HFFc6 (cell line): Measurements from ENCODE around the gene TBXAS1. TPM values are rescaled to one million over a fixed set of nuclear protein-coding genes. Genes with fewer than 3 reads are reported as not detected.
A peak's percentile ranks its signal among the peaks of the same experiment; 100 is the strongest.

Source experiments
- DNase-seq: peaks from one replicate; pipeline ENCODE4 v3.0.0-alpha.2; 2018
- H3K27ac Mint-ChIP-seq: 2 replicates; pipeline ENCODE4 v1.8.0; 2020; ENCODE audit warnings: mild to moderate bottlenecking, mixed read lengths
- H3K27me3 Mint-ChIP-seq: 2 replicates; pipeline ENCODE4 v1.8.0; 2021; ENCODE audit warnings: mild to moderate bottlenecking, moderate library complexity, mixed read lengths; ENCODE audit not compliant: insufficient read depth
- H3K36me3 Mint-ChIP-seq: 2 replicates; pipeline ENCODE4 v1.8.0; 2021; ENCODE audit warnings: low read depth, mixed read lengths
- H3K4me1 Mint-ChIP-seq: 2 replicates; pipeline ENCODE4 v1.8.0; 2020; ENCODE audit warnings: low read depth, mixed read lengths
- H3K4me3 Mint-ChIP-seq: 2 replicates; pipeline ENCODE4 v1.8.0; 2020; ENCODE audit warnings: mild to moderate bottlenecking, moderate library complexity, mixed read lengths
- H3K9me3 Mint-ChIP-seq: 2 replicates; pipeline ENCODE4 v1.8.0; 2020; ENCODE audit warnings: mild to moderate bottlenecking, mixed read lengths
- total RNA-seq, 6 experiments: library from RNA; stranded (reverse); fragmentation: NEBNext Ultra II Directional; extraction: Animal tissue kit (Norgen Biotek cat#: 25700); gene quantifications; 2 replicates in 1 of 6; 3 replicates in 5 of 6; pipeline ENCODE4 v1.2.3, GENCODE V29; 2021
- TF ChIP-seq, protein P1 (sequence below): fragments of 200-600 bp; sonication (generic); IDR thresholded peaks from 2 replicates; pipeline ENCODE4 v1.5.0; 2021; ENCODE audit warnings: antibody characterized with exemption, mild to moderate bottlenecking

The TBXAS1 gene
- total RNA-seq, 6 experiments from 2014 or later = 0.47 to 1.8 (median 1.0) TPM

DNA sequence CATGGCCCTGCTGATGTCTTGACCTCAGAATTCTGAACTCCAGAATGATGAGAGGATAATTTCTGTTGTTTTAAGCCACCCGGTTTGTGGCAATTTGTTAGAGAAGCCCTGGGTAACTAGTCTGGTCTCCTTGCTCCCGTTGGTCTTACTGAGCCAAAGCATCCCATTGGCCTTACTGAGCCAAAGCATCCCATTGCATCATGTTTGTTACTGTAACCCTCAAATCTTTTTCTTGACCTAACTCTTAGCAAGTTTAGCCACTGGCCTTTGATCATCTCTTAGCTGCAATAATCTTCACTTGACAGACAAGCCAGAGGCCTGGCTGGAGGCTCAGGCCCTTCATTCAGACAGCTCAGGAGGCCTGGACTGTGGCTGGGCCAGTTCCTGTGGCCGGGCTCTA, 21.8 kb downstream of the TBXAS1 start:
- H3K4me3 Mint-ChIP-seq = no peak overlapping the region
- peaks cover 4% of the 10 kb centered on the region for H3K36me3 Mint-ChIP-seq
- H3K27me3 Mint-ChIP-seq = peaks cover 16% of the 10 kb centered on the region
- H3K9me3 Mint-ChIP-seq = no peaks in the 10 kb centered on the region; the same call in 1 of the 2 replicates
- DNase-seq = no peak
- TF ChIP-seq, protein P1, sequence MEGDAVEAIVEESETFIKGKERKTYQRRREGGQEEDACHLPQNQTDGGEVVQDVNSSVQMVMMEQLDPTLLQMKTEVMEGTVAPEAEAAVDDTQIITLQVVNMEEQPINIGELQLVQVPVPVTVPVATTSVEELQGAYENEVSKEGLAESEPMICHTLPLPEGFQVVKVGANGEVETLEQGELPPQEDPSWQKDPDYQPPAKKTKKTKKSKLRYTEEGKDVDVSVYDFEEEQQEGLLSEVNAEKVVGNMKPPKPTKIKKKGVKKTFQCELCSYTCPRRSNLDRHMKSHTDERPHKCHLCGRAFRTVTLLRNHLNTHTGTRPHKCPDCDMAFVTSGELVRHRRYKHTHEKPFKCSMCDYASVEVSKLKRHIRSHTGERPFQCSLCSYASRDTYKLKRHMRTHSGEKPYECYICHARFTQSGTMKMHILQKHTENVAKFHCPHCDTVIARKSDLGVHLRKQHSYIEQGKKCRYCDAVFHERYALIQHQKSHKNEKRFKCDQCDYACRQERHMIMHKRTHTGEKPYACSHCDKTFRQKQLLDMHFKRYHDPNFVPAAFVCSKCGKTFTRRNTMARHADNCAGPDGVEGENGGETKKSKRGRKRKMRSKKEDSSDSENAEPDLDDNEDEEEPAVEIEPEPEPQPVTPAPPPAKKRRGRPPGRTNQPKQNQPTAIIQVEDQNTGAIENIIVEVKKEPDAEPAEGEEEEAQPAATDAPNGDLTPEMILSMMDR = no peak
- H3K4me1 Mint-ChIP-seq = peaks cover 15% of the 10 kb centered on the region
- no peak overlapping the region for H3K27ac Mint-ChIP-seq

DNA sequence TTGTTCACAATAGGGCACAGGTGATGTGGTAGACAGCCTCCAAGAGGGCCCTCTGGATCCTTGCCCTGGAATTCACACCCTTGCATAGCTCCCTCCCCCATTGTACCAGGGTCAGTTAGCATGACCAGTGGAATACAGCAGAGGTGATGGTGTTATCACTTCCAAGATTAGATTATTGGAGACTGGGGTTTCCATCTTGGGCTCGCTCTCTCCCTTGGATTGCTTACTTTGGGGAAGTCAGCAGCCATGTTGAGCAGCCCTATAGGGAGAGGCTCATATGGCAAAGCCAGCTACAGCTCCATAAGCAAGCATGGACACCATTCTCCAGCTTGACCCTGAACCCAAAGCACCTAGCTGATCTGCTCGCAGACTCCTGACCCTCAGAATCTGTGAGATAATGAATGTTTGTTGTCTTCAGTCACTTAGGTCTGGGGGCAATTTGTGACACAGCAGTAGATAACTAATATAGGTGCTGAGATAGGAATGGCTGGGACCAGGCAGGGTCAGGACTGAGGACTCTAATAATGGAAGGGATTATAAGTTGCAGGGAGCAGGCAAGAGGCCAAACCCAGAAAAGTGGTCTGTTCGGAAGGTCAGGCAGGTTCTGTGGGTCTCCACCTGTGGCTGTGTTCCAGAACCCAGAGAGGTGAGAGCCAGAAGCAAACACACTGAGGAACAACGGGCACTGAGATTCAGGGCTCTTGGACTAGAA, 22.9 kb downstream of the TBXAS1 start:
- Mint-ChIP-seq H3K4me3 (no peak overlapping the region), H3K36me3 (peaks cover 4% of the 10 kb centered on the region), H3K9me3 (no peaks in the 10 kb centered on the region; the same call in 1 of the 2 replicates), H3K27me3 (peaks cover 16% of the 10 kb centered on the region), H3K4me1 (peaks cover 15% of the 10 kb centered on the region), H3K27ac (no peak overlapping the region)
- TF ChIP-seq, protein P1 = no peak
- no peak for DNase-seq

DNA sequence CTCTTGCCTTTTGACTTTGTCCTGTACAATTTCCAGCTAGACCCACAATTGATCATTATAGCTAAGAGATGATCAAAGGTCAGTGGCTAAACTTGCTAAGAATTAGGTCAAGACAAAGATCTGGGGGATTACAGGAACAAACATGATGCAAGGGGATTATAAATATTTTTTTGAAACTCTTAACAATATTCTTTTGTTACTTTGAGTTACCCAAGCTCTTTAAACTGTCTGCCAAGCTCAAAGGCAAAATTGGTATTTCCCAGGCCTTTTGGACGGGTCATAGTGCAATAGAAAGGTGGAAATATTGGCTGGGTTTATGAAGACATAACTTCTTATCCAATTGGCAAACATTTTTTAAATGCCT, 23.4 kb downstream of the TBXAS1 start:
- Mint-ChIP-seq H3K27me3 (peaks cover 12% of the 10 kb centered on the region), H3K9me3 (no peaks in the 10 kb centered on the region; the same call in 1 of the 2 replicates), H3K4me3 (no peak overlapping the region), H3K36me3 (peaks cover 4% of the 10 kb centered on the region), H3K27ac (no peak overlapping the region), H3K4me1 (peaks cover 15% of the 10 kb centered on the region)
- DNase-seq = no peak
- TF ChIP-seq, protein P1 = no peak

DNA sequence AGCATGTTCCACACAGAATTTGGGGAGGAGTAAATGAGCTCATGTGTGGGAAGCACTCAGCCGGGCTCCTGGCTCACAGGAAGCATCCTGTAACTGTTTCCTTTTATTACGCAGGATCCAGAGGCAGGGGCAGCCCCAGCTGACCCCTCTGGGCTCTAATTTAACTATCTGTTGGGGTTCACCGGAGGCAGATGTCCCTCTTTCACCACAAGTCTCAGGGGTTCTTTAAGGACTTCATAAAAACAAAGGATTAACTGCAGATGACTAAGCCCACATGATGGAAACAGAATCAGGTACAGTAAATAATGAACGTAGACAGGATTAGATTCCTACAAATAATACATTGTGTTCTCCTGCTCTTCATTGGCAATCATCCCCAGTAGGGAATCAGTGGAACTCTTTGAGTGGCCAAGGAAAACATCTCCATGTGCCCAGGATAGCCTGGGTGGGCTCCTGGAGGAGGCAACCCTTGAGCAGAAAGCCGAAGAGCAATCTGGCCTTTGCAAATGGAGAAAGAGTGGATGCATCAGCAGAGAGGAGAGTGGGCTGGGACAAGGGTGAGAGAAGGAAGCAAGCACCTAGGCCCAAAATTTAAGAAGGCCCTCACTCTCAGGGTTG, 24.6 kb downstream of the TBXAS1 start:
- peaks cover 4% of the 10 kb centered on the region for H3K36me3 Mint-ChIP-seq
- H3K4me1 Mint-ChIP-seq = peaks cover 15% of the 10 kb centered on the region
- H3K27ac Mint-ChIP-seq = peak overlapping the region; percentile 85
- DNase-seq = no peak
- peak overlapping the region; percentile 44 for H3K4me3 Mint-ChIP-seq
- H3K27me3 Mint-ChIP-seq = peaks cover 15% of the 10 kb centered on the region
- TF ChIP-seq, protein P1 = no peak
- no peaks in the 10 kb centered on the region; the same call in 1 of the 2 replicates for H3K9me3 Mint-ChIP-seq

DNA sequence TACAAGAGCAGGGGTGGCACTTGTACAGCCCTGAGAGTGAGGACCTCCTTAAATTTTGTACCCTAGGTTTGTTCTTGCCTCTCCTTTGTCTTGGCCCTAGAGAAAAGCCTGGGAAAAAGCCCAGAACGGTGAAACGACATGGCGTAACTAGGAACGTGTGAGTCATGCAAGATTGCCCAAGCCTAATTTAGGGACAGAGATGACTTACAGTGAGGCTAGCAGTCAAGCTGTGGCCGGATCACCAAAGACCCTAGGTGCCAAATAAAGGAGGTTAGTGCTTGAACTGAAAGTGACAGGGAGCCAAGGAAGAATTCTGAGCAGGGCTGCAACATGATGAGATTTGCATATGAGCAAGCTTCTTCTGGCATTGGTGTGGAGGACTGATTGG, 25.1 kb downstream of the TBXAS1 start:
- Mint-ChIP-seq H3K4me3 (no peak overlapping the region), H3K27ac (peak overlapping the region; percentile 85), H3K4me1 (peaks cover 15% of the 10 kb centered on the region), H3K27me3 (peaks cover 14% of the 10 kb centered on the region), H3K9me3 (no peaks in the 10 kb centered on the region; the same call in 1 of the 2 replicates), H3K36me3 (peaks cover 4% of the 10 kb centered on the region)
- peak; percentile 70 for DNase-seq
- TF ChIP-seq, protein P1 = no peak
